ENCODE data around the gene NUPR1.

GRCh38 chr16:28521436-28521835 lies 17.3 kb downstream of the NUPR1 start:
- TF ChIP-seq CTCF (conservative IDR thresholded peaks at IDR 0.05; ENCODE audit: low read depth, low read length) = no peak
- no peak for TF ChIP-seq EZH2 (IDR thresholded peaks at IDR 0.05; ENCODE audit: borderline replicate concordance, low read depth, low read length, poor library complexity, severe bottlenecking)
